Measurements from ENCODE around the gene AFTPH.

The AFTPH gene

DNA sequence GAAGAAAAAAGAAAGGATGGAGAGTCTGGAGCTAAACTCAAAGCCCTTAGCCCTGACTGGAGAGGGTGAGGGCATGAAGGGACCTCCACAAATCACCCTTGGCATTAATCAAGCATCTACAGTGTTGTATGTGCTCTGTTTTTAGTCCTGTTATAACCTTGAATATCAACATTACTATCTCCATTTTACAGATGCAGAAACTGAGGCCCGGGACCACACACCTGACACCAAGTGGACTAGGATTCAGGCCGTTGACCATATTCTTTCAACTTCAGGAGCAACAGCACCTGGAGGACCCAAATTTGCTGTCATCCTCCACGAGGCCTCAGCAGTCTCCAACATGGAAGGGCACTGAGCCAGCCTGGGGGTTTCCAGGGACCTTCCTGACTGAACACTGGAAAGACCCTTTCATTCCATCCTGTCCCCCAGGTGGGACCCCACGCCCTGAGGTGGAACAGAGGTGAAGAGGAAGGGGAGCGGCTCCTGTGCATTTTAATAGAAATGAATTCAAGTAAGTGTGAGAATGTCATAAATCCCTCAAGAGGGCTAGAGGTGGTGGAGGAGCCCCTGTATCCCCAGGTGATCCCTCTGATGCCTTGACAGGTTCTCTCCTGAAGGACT is 88.6 kb downstream of the AFTPH start:
- no peak for DNase-seq (ENCODE audit: low spot score)

GRCh38 chr2:64613276-64613675 is 89.1 kb downstream of the AFTPH start:
- no peak for DNase-seq (ENCODE audit: low spot score)

GRCh38 chr2:64615192-64615763 is 91.2 kb downstream of the AFTPH start:
- no peak for DNase-seq (ENCODE audit: low spot score)

- no peak for DNase-seq (ENCODE audit: low spot score)
These were observed 91.9 kb downstream of the AFTPH start for GRCh38 chr2:64615844-64616536.

- DNase-seq (ENCODE audit: low spot score) = no peak
These were observed 93.6 kb downstream of the AFTPH start for GRCh38 chr2:64617631-64618151.

- DNase-seq (ENCODE audit: low spot score) = no peak
These were observed 96.5 kb downstream of the AFTPH start for GRCh38 chr2:64620661-64621060.

GRCh38 chr2:64622443-64623241 is 98.5 kb downstream of the AFTPH start:
- DNase-seq (ENCODE audit: low spot score) = peak; percentile 83

DNA sequence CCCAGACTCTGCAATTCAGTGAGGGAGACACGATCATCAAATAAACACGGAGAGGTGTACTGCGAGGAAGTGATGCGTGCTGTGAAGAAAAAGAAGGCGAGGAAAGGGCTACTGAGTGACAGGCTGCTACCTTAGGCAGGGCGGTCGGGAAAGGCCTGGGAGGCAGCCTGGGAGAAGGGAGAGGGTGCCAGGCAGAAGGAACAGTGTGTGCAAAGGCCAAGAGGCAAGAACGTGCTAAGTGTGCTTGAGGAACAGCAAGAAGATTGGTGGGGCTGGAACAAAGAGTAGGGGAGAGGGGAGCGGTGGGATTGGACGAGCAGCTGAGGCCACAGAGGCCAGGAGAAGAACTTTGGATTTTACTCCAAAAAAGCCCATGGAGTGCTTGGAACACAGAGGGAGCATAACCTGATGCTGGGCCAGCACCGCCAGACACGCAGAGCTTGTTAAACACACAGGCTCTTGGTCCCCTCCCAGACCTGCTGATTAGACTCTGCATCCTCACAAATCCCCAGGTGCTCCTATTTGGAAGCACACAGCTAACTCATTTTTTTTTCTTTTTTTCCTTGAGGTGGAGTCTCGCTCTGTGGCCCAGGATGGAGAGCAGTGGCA is 99.2 kb downstream of the AFTPH start:
- no peak for DNase-seq (ENCODE audit: low spot score)

DNA sequence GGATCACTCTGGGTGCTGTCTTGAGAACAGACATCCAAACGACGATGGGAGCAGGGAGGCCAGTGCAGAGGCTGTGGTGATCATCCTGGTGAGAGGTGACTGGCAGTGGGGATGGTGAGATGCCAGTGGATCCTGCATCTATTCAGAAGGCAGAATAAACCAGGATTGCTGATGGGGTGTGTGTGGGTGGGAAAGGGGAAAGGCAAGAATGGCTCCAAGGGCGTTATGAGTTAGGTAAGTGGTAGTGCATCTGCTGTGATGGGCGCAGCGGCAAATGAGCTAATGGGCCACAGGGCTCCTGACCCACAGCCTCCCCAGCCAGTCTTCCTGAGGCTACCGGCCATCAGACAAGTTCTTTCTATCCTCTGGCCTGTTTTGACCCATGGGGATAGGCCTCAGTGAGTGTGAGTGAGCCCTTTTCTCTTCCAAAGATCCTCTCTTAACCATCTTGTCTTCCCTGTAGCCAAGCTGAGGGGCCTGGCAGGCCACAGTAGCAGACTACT is 100.0 kb downstream of the AFTPH start:
- DNase-seq (ENCODE audit: low spot score) = no peak

GRCh38 chr2:64624862-64625261 is 100.7 kb downstream of the AFTPH start:
- no peak for DNase-seq (ENCODE audit: low spot score)

DNA sequence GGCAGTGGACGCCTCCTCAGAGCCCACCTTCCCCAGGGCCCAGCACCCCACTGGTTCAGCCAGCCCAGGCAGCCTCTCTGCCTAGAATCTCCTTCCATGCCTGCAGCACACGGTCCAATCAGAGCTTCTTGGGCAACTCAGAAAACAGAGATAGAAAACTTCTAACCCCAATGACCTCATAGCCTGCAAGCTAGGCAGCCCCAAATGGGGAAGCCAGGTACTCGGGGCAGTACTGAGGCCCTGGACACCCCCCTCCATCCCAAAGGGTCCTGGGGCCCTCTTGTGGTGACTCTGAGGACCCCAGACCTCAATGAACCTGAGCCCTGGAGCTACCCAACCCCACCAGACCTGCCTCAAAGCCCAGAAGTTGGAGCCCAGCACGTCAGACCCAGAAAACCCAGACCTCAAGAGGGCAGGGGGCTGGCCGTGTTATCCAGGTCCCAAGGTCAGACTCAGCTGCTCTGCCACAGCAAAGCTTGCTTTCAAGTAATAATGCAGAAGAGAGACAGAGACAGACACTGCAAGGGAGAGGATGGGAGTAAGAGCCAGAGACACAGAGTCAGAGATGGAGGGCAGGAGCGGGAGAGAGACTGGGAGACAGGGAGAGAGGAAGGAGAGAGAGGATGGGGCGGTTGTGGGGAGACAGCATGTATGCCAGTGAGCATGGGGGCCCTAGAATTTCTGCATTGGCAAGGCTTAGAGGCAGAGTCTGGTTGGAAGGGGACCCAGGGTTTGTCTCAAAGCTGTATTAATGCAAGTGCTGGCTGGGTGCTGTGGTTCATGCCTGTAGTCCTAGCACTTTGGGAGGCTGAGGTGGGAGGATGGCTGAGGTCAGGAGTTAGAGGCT is 101.4 kb downstream of the AFTPH start:
- no peak for DNase-seq (ENCODE audit: low spot score)

DNA sequence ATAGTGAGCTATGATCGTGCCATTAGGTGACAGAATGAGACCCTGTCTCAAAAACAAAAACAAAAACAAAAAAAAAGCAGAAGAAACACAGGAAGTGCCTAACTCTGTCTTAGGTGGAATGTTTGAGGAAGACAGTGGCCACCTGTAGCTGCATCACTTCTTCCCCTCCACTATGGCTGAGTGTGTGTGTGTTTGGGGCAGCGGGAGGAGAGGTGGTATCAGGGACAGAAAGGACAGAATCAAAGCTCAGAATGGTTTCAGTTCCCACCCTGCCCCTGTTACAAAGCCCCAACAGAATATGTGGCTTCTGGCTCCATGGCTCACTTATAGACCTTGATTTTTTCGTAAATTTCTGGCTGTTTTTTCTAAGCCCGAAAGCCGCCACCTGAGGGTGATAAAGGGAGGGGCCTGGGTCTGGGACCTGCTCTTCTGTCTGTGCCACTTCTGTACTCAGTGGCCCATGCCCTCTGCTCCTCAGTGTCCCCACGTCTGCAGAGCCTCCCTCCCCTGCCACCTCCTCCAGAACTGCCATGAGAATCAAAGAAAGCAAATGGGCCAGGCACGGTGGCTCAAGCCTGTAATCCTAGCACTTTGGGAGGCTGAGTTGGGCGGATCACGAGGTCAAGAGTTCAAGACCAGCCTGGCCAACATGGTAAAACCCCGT is 102.2 kb downstream of the AFTPH start:
- no peak for DNase-seq (ENCODE audit: low spot score)

DNA sequence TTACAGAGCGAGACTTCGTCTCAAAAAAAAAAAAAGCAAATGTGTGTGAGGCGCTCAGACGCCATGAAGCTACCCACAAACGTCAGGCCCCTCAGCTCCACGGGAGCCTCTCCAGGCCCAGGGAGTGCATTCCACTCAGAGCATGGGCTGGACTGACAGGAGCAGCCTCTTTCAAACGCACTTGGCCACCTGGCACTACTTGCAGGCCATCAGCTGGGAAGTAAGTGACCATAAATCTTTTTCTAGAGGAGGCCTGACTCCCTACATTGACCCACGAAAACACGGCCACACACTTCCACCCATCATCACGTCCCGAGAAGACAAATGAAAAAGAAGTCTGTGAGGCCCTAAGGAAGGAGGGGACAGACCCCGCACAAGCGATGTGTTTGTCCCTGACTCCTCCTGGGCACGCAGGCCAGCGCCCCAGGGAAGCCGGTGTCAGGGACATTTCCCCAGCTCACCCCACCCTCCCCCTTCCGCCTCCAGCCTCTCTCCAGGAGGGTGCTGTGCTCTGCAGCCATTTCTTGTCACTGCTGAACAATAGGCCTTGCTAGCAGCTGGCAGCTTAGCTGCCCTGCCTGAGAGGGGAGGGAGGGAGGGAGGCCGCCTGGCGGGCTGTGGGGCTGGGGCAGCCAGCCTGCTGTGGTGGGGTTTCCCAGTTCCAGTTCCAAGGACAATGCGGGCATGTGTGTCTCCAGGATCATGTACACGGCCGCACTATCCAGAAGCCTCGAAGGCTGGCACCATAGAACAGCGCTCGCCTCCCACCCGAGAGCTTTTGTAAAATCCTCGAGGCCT is 103.0 kb downstream of the AFTPH start:
- DNase-seq (ENCODE audit: low spot score) = peak; percentile 18

- DNase-seq (ENCODE audit: low spot score) = no peak
These were observed 104.0 kb downstream of the AFTPH start for GRCh38 chr2:64627860-64628841.

GRCh38 chr2:64629329-64629781 is 105.2 kb downstream of the AFTPH start:
- DNase-seq (ENCODE audit: low spot score) = no peak

DNA sequence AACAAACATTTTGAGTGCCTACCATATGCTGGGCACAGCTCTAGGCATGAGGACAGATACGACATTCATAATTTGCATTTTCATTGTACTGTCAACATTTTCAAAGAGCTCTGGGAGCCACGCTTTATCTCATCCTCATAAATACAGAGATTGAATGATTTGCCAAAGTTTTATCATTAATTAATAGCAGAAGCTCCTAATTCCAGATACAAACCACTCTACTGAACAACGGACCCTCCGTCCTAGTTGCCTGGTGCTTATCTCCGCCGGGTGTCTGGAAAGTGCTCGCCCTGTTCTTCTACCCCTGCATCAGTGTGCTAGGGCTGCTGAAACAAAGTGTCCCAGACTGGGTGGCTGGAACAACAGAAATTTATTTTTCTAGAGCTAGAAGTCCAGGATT is 105.7 kb downstream of the AFTPH start:
- no peak for DNase-seq (ENCODE audit: low spot score)

GRCh38 chr2:64630752-64631151 is 106.6 kb downstream of the AFTPH start:
- DNase-seq (ENCODE audit: low spot score) = no peak

DNA sequence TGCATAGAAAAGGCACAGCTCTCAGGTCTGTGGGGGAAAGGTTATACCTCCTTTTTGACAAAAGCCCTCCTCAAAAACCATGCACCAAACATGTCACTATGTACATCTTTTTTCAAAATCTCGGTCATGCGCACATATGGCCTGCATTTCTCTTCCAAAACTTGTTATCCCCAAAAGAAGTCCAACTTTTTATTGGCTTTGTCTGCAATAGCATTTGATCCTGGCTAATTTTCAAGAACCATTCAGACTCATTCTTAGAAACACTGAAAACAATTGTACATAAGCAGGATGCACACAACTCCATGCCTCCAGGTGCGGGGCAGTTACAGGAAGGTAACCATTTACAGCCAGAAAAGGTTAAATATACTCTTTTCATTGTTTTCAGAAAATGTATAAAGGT is 107.6 kb downstream of the AFTPH start:
- DNase-seq (ENCODE audit: low spot score) = no peak
